ENCODE results near the gene PARP14. TPM values are rescaled to one million over a fixed set of nuclear protein-coding genes. Genes with fewer than 3 reads are reported as not detected.
"Not testable (repeated sequence)": the region's sequence is repeated elsewhere in the genome, so short reads cannot be mapped to it uniquely, and the experiment has no call there.

The PARP14 gene
- polyA plus RNA-seq, 4 donors: 14.7 to 30.9 (median 24.4) TPM

DNA sequence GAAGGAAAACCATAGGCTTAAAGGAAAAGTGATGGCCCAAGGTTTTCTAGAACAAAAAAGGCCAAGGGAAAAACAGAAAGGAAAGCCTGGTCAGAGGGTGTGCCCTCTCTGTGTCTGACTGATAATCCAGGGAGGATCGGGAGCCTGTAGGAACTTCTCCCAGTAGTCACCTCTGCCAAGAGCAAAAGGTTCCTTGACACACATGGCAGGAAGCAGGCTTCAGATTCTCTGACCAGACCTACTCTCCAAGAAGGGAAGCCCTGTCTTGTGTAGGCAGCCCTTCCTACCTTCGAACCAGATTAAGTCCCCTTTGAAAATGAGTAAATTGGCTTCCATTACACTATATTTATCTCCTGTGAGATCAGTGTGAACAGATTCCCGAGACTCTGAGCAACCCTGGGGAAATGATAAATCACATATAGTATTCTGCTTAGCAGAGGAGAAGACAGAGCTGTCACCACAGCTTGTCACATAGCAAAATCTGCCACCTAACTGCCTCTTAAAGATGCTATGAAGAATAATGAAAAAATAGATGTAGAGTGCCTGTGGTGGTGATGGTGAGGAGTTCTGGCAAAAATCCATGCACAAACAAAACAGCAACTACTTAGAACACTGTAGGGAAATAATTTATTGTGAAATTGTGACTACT is 38.8 kb downstream of the PARP14 start:
- no peak for DNase-seq (ENCODE audit: low read depth in 4 of 4, low spot score in 3 of 4)

DNA sequence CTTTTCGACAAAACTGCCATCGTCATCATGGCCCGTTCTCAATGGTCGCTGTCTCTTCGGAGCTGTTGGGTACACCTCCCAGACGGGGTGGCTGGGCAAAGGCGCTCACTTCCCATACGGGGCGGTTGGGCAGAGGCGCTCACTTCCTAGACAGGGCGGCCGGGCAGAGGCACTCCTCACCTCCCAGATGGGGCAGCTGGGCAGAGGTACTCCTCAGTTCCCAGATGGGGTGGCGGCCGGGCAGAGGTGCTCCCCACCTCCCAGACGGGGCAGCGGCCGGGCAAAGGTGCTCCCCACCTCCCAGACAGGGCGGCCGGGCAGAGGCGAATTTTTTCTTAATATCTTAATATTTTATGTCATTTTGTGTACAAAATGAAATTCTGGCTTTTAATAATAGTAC is 44.5 kb downstream of the PARP14 start:
- no peak for DNase-seq (ENCODE audit: low read depth in 4 of 4, low spot score in 3 of 4)

DNA sequence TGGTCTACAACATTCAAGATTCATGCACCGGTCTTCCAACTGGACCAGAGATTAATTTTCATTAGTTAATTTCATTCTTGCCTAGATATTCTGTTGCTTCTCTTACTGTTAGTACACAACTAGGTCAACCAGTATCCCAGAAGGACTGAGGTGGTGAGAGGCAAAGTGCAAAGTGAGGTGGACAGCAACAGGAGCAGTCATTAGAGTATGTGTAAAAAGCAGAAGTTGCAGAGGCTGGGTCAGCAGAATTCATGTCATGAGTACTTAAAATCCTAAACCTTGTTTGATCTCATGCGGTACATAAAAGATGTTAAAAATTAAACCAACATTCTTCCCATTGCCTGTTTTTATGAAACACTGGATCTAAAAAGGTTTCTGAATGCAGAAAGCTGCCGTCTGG is 46.7 kb downstream of the PARP14 start:
- no peak for DNase-seq (ENCODE audit: low read depth in 4 of 4, low spot score in 3 of 4)

DNA sequence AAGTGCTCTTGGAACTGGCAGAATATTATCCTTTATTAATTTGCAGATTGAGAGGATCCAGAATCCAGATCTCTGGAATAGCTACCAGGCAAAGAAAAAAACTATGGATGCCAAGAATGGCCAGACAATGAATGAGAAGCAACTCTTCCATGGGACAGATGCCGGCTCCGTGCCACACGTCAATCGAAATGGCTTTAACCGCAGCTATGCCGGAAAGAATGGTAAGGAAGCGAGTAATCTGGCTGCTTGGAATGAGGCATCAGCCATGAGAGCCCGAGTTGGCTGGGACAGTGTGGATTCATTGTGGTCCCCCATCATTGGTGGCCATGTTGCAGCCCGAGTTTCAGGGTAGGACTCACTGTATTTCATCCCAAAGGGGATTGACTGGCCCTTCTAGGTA is 47.1 kb downstream of the PARP14 start:
- no peak for DNase-seq (ENCODE audit: low read depth in 4 of 4, low spot score in 3 of 4)

DNA sequence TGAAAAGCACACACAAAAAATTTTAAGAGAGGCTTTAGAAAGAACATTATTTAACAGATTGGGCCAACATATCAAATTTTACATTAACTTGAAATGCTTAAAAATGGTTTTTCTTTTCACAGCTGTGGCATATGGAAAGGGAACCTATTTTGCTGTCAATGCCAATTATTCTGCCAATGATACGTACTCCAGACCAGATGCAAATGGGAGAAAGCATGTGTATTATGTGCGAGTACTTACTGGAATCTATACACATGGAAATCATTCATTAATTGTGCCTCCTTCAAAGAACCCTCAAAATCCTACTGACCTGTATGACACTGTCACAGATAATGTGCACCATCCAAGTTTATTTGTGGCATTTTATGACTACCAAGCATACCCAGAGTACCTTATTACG is 47.5 kb downstream of the PARP14 start:
- DNase-seq (ENCODE audit: low read depth in 4 of 4, low spot score in 3 of 4): no peak

DNA sequence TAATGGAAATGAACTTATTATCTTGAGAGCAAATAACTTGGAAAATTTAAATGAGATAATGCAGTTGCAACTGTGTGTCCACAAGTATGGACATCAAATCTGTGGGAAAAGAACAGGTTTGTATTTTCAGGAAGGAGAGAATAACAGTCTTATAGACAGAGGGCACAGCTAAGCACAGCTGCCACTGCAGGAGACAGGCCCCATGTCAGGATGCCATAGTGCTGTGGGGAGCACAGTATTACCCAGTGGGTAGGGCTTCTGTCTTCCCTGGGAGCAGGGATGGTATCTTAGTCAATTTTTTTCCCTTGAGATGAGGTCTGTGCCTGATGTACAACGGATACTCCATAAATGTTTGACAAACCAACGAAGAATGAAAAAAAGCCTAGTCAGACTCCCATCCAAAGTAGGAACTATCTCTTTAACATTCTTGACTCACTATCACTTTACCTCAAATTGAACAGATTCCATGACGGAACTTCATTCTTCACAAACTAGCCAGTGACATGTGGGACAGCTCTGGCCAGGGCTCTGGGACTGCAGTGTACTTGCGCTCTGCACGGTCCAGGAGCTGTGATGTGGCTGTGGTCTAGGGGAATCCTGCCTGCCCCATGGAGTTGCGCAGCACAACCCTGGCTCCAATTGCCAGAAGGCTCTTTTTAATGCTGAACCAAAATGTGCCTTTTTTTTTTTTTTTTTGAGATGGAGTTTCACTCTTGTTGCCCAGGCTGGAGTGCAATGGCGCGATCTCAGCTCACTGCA is 48.3 kb downstream of the PARP14 start:
- DNase-seq (ENCODE audit: low read depth in 4 of 4, low spot score in 3 of 4): no peak

DNA sequence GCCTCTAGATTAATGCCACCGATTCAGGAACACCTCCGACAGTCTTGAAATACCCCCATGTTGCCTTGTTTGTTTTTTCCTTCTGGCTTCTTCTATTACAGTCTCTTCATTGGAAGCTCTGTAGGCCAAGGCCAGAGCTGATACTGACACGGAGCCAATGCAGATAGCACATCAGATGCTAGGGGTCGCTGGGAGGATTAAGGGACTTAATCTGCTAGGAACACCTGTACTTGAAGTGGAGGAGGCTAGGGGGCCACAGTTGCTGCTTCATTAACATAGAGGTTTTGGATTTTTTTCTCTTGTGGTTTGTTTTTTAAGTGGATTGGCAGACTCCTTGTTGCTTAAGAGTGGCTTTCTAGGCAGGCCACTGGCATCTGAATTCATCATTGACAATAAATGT is 49.6 kb downstream of the PARP14 start:
- no peak for DNase-seq (ENCODE audit: low read depth in 4 of 4, low spot score in 3 of 4)

DNA sequence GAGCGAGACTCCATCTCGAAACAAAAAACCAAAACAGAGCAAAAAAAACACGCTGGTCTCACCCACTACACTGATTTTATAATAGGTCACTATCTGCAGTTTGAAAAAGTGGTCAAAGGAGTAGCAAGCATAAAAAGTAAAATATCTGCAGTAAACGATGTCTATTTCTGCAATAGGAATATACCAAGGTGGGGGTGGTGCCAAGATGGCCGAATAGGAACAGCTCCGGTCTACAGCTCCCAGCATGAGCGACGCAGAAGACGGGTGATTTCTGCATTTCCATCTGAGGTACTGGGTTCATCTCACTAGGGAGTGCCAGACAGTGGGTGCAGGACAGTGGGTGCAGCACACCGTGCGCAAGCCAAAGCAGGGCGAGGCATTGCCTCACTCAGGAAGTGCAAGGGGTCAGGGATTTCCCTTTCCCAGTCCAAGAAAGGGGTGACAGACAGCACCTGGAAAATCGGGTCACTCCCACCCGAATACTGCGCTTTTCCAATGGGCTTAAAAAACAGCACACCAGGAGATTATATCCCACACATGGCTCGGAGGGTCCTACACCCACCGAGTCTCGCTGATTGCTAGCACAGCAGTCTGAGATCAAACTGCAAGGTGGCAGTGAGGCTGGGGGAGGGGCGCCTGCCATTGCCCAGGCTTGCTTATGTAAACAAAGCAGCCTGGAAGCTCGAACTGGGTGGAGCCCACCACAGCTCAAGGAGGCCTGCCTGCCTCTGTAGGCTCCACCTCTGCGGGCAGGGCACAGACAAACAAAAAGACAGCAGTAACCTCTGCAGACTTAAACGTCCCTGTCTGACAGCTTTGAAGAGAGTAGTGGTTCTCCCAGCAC is 52.3 kb downstream of the PARP14 start:
- DNase-seq (ENCODE audit: low read depth in 4 of 4, low spot score in 3 of 4): not testable (repeated sequence)

DNA sequence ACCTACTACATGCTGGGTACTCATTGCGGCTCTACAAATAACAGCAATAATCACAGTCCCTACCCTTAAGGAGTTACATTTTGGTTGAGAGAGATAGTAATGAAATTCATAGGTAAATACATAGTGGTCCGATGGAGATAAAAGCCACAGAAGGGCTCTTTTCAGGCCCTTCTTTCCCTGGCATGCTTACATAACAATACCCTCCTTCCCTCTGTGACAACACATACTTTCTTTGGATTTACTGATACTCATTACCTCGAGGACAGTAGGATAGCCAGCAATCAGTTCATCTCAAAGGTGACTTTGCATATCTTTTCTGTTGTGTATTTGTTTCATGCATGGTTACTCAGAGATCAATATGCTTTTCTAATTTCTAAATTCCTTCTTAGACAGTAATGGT is 58.5 kb downstream of the PARP14 start:
- DNase-seq (ENCODE audit: low read depth in 4 of 4, low spot score in 3 of 4): no peak

DNA sequence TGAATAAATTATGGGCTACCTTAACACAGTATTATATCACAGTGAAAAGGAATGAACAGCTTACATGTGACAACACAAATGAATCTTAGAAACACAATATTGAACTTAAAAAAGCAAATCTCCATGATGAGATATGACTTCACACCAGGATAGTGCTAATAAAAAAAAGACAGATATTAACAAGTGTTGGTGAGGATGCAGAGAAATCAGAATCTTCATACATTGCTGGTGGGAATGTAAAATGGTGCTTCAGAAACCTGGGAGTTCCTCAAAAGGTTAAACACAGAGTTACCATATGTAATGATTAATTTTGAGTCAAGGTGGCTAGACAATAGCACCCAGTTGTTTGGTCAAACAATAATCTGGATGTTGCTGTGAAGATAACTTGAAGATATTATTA is 61.6 kb downstream of the PARP14 start:
- DNase-seq (ENCODE audit: low read depth in 4 of 4, low spot score in 3 of 4): no peak

DNA sequence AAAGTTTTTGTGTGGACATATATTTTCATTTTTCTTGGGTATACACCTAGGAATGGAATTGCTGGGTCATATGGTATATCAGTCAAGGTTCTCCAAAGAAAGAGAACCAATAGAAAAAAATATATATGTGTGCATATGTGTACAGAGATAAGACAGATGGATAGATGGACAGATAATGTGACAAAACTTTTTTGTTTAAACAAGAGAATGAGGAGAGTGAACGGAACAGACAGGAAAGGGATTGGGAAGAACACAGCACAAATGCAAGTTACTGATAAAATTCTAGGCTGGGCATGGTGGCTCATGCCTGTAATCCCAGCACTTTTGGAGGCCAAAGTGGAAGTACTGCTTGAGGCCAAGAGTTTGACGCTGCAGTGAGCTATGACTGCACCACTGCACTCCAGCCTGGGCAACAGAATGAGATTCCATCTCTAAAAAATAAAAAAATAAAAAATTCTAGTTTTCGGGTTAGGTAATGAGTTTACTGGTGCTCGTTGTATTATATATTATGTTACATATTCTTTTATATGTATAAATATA is 63.0 kb downstream of the PARP14 start:
- DNase-seq (ENCODE audit: low read depth in 4 of 4, low spot score in 3 of 4): no peak

DNA sequence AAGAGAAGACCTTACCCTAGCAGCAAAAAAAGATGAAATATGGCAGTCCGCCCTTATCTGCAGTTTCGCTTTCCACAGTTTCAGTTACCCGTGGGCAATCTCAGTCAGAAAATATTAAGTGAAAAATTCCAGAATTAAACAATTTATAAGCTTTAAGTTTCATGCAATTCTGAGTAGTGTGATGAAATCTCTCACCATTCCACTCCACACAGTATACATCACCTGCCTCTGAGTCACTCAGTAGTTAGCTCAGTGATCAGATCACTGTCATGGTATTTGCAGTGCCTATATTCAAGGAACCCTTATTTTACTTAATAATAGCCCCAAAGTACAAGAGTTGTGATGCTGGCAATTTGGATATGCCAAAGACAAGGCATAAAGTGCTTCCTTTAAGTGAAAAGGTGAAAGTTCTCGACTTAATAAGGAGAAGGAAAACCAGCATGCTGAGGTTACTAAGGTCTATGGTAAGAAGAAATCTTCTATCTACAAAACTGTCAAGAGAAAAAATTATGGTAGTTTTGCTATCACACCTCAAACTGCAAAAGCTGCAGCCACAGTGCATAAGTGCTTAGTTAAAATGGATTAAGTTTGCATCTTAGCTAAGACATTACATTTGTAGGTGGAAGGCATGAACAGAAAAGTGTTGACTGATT is 64.9 kb downstream of the PARP14 start:
- DNase-seq (ENCODE audit: low read depth in 4 of 4, low spot score in 3 of 4): no peak

DNA sequence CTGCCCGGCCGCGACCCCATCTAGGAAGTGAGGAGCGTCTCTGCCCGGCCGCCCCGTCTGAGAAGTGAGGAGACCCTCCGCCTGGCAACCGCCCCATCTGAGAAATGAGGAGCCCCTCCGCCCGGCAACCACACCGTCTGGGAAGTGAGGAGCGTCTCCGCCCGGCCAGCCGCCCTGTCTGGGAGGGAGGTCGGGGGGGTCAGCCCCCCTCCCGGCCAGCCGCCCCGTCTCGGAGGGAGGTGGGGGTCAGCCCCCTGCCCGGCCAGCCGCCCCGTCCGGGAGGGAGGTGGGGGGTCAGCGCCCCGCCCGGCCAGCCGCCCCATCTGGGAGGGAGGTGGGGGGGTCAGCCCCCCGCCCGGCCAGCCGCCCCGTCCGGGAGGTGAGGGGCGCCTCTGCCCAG is 66.7 kb downstream of the PARP14 start:
- DNase-seq (ENCODE audit: low read depth in 4 of 4, low spot score in 3 of 4): not testable (repeated sequence)

DNA sequence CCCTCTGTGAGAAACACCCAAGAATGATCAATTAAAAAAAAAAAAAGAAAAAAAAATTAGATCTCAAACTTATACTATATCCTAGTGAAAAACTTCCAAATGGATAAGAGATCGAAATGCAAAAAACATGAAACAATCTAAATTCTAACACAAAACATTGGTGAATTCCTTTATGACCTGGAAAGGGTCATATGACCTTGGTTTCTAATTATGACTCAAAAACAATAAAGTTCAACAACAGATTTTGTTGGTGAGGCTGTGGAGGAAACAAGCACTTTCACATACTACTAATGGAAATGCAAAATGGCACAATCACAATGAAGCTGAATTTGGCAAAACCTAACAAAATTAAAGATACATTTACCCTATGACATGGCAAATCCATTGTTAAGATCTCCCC is 67.7 kb downstream of the PARP14 start:
- no peak for DNase-seq (ENCODE audit: low read depth in 4 of 4, low spot score in 3 of 4)

DNA sequence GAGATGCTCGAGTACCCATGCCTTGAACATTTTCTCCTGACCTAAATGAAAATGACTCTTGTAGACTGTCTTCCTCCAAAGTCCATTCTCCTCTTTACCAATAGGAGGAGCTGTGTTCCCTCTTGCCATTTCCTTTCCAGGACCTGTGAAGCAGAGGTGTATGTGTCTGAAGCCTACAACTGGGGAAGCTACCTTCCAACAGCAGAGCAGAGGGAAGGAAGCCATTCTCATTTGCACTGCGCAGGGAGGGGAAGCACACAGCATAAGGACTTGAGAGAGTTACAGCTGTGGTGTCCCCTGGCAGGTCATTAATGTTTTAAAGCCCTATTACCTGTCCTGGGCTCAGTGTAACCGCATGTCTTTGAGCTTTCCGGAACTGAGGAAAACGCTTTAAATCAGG is 74.3 kb downstream of the PARP14 start:
- peak in 1 of 4 donors; percentile 5 for DNase-seq (ENCODE audit: low read depth in 4 of 4, low spot score in 3 of 4)

DNA sequence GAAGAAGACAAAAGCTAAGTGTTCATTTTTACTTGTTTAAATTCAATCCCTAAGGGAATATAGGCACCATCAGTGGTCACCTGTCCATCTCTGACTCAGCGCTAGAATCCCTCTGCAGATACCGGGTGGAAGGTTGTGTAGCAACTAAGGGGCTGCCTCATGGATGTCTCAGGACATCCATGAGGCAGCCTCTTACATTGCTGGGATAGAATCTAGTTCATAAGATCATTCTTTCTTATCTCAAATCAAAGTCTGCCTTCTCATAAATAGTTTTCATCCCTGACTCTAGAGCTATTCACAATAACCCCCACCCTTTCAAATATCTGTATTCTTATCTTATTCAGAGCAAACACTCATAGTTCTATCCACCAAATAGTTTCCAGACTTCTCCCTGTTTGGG is 74.9 kb downstream of the PARP14 start:
- DNase-seq (ENCODE audit: low read depth in 4 of 4, low spot score in 3 of 4): no peak

DNA sequence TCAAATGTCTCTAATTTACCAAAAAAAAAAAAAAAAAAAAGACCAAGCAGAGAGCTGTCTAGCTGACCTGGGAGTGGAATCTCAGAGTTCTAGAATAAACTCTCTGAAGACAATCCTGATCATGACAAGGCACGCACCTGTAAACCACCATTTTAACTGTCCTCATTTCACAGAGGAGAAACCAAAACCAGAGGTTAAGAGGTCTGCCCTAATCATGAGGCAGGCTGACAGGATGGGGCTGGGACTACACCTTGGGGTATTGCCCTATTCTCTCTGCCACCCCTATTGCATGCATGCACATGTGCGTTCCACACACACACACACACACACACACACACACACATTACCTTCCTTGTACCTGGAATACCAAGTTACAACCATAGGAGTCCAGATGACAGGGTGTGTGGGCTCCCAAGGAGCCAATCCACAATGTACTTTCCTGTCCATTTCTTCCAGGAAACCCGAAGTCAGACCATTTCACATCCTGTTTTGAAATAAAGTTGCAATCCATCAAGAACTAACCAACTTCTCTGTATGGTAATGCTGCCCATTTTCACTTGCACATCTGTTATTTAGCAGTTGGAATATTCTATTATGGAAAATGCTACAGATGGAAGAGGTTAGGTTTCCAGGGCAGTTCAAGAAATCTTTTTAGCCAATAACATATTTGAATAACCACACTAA is 78.4 kb downstream of the PARP14 start:
- DNase-seq (ENCODE audit: low read depth in 4 of 4, low spot score in 3 of 4): no peak

DNA sequence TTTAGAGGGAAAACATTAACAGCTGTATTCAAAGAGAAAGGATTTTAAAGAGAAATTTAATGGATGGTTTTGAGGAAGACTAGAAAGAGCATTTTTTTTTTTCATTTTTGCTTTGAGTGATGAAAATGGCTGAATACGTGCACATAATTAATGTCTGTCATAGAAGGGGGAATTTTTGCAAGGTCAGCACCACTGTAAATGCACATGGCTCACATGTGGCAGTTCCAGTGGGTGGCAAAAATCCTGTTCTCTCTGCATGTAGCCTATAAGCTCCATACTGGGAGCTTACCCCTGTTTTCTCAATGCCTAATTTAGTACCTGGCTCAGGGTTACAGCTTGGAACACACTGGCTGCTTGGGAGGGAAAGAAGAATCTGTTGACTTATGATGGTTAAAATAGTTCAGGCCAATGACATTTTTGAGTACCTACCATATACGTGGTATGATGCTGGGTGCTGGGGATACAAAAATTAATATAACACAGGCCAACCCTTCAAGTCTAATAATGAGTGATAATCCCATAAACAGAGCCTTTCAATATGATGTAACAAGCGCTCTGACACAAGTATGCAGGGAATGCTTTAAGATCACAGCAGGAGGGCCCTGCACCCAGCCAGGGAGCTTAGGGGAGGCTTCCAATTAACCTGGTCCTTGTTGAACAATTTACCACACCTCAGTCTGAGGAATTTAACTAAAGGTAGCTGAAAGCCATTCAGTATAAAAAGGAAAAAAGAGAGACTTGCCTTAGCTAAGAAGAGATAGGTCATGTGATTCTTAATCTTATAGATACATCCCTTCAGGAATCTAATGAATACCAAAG is 80.0 kb downstream of the PARP14 start:
- no peak for DNase-seq (ENCODE audit: low read depth in 4 of 4, low spot score in 3 of 4)

DNA sequence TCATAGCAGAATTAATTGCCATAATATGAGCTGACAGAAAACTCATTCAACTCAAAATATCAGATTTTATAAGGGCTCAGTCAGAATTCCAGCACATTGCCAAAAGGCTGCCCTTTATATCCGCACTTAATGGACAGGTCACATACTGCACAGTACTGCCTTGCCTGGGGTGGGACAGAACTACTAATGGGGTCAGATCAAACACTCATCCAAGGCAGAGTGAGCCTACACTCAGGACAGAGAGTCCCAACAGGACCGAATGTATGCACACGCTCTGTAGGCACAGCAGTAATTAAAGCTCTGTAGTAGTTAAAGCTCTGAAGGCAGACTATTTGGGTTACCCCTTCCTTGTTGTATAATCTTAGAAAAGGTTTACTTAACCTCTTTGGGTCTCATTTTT is 85.8 kb downstream of the PARP14 start:
- DNase-seq (ENCODE audit: low read depth in 4 of 4, low spot score in 3 of 4): no peak
